Measurements from ENCODE around the gene SLC49A3. TPM values are rescaled to one million over a fixed set of nuclear protein-coding genes. Genes with fewer than 3 reads are reported as not detected.

Gene SLC49A3
- total RNA-seq, 1 donor: 5.6 TPM

DNA sequence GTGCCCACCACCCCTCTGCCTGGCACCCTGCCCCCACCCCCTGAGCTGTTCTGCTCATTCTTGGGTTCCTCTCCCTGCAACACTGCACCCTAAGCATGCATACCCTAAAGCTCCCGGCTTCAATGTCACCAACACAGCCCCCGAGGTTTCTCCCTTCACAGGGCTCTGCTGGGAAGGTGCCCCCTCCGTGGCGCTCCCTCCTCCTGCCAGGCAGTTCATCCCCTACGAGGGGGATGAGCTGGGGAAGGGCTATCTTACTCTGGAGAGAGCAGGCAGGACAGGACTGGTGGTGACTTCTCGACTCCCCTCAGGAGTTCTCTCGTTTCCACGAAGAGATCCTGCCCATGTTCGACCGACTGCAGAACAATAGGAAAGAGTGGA lies 21.4 kb downstream of the SLC49A3 start:
- DNase-seq (ENCODE audit: low read depth): no peak
- TF ChIP-seq, protein P1, sequence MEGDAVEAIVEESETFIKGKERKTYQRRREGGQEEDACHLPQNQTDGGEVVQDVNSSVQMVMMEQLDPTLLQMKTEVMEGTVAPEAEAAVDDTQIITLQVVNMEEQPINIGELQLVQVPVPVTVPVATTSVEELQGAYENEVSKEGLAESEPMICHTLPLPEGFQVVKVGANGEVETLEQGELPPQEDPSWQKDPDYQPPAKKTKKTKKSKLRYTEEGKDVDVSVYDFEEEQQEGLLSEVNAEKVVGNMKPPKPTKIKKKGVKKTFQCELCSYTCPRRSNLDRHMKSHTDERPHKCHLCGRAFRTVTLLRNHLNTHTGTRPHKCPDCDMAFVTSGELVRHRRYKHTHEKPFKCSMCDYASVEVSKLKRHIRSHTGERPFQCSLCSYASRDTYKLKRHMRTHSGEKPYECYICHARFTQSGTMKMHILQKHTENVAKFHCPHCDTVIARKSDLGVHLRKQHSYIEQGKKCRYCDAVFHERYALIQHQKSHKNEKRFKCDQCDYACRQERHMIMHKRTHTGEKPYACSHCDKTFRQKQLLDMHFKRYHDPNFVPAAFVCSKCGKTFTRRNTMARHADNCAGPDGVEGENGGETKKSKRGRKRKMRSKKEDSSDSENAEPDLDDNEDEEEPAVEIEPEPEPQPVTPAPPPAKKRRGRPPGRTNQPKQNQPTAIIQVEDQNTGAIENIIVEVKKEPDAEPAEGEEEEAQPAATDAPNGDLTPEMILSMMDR (IDR thresholded peaks at IDR 0.05; ENCODE audit: insufficient read depth, low read length): no peak
- no peak overlapping the region for H3K4me3 ChIP-seq (ENCODE audit: low read depth, low read length)

DNA sequence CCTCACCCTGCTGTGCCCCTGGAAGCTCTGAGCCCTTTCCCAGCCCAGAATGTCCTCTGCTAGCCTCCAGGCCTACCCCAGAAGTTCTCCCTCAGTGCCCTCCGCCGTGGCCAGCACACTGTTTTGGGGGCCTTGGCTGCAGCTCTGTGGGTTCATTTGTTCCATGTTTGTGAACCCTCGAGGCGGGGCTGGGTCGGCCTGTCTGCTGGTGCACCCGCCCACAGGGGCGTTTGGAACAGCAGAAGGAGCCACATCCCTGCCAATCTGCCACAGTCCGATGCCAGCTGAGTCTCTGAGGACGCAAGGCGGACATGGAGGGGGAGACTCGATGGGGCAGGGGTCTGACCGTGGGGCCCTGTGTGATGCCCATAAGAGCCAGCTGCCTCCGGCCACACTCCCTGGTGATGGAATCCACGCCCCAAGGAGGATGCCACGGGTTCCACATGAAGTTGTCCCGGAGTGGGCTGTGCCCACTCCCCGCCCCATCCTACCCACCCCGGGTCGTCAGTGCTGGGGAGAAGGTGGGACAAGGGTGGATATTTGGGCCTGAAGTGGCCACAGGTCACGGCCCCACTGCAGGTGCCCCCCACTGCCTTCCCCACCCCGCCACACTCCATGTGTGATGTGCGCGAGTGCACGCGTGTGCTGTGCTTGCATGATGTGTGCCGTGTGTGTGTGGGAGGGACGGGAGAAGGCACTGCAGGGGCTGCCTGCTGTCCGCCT lies 22.0 kb downstream of the SLC49A3 start:
- H3K4me3 ChIP-seq (ENCODE audit: low read depth, low read length): no peak overlapping the region
- no peak for DNase-seq (ENCODE audit: low read depth)
- TF ChIP-seq, protein P1 (IDR thresholded peaks at IDR 0.05; ENCODE audit: insufficient read depth, low read length): no peak

DNA sequence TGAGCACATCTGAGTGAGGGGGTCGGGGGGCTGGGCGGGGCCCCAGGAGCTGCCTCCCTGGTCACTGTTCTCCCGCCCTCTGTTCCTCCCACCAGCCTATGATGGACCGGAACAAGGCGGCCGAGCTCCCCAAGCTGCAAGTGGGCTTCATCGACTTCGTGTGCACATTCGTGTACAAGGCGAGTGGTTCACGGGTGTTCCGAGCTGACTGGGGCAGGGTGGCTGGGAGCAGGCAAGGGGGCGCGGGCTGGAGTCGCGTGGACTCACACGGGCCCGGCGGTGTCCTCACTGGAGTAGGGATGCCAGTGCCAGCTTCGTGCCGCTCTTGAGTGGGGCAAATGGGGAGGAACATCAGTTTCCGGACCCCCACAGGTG lies 22.5 kb downstream of the SLC49A3 start:
- TF ChIP-seq, protein P1 (IDR thresholded peaks at IDR 0.05; ENCODE audit: insufficient read depth, low read length): no peak
- H3K4me3 ChIP-seq (ENCODE audit: low read depth, low read length): no peak overlapping the region
- no peak for DNase-seq (ENCODE audit: low read depth)

DNA sequence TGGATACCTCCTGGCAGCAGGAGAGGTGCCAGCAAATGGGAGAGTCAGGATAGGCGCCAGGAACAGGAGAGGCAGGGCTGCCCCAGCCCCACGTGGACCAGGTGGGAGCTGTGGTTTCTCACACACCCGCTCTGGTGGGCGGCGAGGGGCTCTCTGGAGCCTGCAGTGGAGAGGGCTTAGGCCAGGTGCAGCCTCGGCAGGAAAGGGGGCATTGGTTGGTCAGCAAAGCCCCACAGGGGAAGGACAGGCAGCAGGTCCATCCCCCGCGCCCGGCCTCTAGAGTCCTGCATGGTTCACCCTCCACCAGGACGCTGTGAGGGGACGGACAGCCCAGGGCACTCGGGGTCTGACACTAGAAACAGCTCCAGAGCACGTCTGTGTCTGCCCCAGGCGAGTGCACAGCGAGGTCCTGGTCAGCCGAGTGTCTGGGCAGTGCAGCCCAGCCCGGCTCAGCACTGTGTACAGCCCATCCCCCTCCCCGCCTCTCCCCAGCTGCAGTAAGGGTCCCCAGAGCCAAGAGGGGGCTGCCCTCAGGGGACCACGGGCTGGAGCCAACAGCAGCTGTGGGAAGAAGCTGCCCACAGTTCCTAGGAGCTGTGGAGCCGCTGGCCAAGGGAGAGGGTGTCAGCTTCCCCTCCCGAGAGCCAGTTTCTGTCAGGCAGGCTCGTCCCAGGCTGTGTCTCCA lies 23.1 kb downstream of the SLC49A3 start:
- H3K4me3 ChIP-seq (ENCODE audit: low read depth, low read length): no peak overlapping the region
- DNase-seq (ENCODE audit: low read depth): no peak
- TF ChIP-seq, protein P1 (IDR thresholded peaks at IDR 0.05; ENCODE audit: insufficient read depth, low read length): no peak

DNA sequence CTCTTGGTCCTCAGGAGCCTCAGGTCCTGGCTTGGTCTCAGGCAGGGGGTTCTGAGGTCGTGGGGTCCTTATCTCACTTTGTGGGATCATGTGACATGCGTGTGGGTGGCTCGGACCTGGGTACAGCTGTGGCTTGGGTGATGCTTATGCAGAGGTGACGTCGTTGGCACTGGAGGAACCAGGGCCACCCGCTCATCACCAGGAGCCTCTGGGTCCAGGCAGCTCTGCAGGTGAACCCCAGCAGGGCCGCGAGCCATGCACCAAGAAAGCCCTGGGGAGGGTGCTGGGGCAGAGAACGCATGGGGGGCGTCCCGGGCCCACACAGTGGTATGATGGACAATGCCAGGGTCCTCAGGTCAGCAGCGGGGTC lies 23.6 kb downstream of the SLC49A3 start:
- TF ChIP-seq, protein P1 (IDR thresholded peaks at IDR 0.05; ENCODE audit: insufficient read depth, low read length): no peak
- DNase-seq (ENCODE audit: low read depth): no peak

DNA sequence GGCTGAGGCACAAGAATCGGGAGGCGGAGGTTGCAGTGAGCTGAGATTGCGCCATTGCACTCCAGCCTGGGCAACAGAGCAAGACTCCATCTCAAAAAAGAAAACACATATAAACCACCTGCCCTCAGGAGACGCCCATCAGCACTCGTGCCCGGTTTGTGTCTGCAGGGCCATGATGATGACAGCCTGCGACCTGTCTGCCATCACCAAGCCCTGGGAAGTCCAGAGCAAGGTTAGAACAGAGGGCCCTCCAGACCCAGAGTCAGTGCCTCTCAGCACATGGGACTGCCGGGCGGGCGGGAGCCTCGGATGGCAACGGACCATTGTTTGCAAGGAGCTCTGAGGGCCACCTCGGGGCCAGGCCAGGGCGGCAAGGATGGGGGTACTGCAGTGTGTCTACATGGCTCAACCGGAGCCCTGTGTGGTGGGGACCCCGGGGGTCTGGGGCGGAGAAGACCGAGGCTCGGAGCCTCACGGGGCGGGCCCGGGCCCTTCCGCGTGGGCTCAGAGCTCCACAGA lies 24.2 kb downstream of the SLC49A3 start:
- no peak for DNase-seq (ENCODE audit: low read depth)
- no peak overlapping the region for H3K4me3 ChIP-seq (ENCODE audit: low read depth, low read length)
- TF ChIP-seq, protein P1 (IDR thresholded peaks at IDR 0.05; ENCODE audit: insufficient read depth, low read length): no peak

More for the DNA sequence above, 23.6 kb downstream of the SLC49A3 start:
- H3K4me3 ChIP-seq (ENCODE audit: low read depth, low read length): no peak overlapping the region
